PC-9 (cell line): ENCODE data around the gene ISG20.

Experiments
- EZH2 ChIP-seq: fragments of 200-600 bp; sonication (generic); IDR thresholded peaks from 2 replicates; pipeline ENCODE4 v1.8.0; 2017; ENCODE audit warnings: antibody characterized with exemption, low read depth
- TF ChIP-seq, protein P1 (sequence below): fragments of 200-600 bp; sonication (generic); conservative IDR thresholded peaks from 2 replicates; pipeline ENCODE4 v1.6.1; 2017; ENCODE audit warnings: mixed run types, antibody characterized with exemption, mild to moderate bottlenecking, moderate library complexity

DNA sequence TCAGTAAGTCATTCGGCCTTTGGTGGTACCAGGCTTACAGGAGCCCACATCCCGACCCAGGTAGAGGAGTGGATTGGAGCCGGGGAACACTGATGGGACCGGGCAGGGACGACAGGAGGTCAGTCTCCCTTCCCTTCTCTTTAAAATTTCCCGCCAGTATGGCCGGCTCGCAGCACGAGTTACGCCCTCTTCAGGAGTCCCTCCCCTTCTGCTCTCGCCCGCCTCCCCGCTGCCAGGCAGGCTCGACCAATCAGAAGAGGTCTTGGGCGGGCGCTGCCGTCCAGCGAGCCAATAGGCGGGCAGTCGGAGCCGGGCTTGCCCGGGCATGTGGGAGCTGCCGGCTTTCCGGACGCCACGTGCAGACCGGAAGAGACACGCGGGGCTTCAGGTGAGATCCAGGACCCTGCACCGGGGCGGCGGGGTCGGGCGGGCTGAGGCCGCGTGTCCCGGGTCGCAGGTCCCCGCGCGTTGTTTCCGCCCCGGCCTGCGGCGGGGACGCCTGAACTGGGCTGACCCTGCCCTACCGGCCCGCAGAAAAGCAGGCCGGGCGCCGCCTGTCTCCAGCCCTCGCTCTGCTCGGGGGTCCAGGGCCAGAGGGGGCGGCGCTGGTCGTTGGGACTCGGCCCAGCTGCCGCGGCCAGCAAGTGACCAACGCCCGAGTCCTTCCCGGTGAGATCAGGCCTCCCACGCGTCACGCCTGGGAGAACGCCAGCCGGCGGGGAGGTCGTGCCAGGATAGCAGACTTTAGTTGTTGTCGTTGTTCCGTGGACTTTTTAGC is 17.6 kb upstream of the ISG20 start, which contains the start of gene AEN:
- TF ChIP-seq, protein P1, sequence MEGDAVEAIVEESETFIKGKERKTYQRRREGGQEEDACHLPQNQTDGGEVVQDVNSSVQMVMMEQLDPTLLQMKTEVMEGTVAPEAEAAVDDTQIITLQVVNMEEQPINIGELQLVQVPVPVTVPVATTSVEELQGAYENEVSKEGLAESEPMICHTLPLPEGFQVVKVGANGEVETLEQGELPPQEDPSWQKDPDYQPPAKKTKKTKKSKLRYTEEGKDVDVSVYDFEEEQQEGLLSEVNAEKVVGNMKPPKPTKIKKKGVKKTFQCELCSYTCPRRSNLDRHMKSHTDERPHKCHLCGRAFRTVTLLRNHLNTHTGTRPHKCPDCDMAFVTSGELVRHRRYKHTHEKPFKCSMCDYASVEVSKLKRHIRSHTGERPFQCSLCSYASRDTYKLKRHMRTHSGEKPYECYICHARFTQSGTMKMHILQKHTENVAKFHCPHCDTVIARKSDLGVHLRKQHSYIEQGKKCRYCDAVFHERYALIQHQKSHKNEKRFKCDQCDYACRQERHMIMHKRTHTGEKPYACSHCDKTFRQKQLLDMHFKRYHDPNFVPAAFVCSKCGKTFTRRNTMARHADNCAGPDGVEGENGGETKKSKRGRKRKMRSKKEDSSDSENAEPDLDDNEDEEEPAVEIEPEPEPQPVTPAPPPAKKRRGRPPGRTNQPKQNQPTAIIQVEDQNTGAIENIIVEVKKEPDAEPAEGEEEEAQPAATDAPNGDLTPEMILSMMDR = no peak
- no peak for TF ChIP-seq EZH2
